HG03575 (cell line): Measurements from ENCODE around the gene TSPAN9.

Experiments
- ATAC-seq: cut with Tn5 transposase; IDR thresholded peaks from one replicate; pipeline ENCODE4 v1.9.1; 2021; ENCODE audit not compliant: unreplicated experiment, insufficient number of reproducible peaks, low FRiP score; ENCODE audit errors: extremely low read depth

Gene TSPAN9

DNA sequence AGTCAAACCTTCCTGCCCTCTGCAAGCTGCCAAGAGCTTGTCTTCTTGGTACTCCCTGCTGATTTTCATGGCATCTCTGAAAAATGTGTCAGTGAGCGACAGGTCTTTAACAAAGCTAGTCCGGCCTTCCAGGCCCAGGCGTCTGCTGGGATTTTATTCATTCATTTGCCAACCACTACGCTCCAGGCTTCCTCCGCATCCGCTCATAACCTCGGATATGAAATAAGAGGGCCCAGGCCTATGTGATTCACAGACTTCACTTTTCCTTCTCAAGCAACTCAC, 13.8 kb downstream of the TSPAN9 start:
- no peak for ATAC-seq

DNA sequence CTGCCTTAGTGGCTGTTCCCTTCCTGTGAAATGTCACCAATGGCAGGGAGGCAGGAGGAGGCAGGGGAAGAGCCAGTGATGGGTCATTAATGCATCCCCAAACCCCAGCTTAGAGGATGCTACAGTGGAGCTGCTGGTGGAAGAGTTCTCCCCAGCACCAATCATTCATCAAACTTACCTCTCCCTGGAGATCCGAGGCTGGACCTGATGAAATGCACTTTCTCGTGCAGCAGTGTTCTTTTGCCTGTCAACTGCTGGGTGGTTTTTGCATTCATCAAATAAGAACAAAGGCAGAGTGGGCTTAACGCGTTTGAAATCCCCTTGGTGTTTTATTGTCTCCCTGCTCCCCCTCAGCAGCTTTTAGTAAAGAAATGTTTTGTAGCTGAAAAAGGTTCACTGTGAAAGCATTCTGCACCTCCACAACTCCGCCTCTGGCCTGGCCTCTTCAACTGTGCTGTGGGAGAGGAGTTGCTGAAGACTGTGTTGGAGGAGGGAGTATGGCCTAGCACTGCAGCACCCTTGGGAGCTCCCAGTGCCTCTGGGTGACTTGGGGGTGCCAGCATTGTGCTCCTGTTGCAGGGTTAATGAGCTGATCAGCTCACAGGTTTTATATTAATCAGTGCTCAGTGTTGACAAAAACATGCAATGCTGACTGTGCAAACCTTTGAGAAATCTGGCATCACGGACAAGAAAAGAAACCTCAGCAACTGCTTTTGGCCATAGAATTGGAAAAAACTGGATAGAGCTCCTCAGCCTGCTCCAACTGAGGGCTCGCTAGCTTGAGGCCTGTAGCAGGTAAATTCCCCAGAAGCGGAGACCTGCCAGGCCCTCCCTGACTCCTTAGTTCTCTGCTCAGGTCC, 14.4 kb downstream of the TSPAN9 start:
- no peak for ATAC-seq

DNA sequence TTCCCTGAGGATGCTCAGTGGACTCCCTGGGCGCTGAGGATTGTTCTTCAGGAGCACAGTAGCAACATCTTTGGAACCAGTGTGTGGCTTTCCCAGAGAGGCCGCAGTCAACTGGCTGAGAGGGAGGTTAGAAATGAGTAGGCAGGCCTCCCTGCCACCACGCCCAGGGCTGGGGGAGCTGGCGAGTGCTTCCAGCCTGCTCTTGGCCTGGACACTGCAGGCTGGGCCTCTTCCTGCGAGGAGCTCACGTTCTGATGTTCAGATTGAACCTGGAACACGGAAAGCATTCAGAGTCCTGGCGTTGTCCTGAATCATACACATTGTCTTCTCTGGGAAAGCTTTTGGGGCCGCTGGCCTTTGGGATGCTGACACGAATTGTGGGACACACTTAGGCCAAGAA, 15.6 kb downstream of the TSPAN9 start:
- ATAC-seq = no peak

DNA sequence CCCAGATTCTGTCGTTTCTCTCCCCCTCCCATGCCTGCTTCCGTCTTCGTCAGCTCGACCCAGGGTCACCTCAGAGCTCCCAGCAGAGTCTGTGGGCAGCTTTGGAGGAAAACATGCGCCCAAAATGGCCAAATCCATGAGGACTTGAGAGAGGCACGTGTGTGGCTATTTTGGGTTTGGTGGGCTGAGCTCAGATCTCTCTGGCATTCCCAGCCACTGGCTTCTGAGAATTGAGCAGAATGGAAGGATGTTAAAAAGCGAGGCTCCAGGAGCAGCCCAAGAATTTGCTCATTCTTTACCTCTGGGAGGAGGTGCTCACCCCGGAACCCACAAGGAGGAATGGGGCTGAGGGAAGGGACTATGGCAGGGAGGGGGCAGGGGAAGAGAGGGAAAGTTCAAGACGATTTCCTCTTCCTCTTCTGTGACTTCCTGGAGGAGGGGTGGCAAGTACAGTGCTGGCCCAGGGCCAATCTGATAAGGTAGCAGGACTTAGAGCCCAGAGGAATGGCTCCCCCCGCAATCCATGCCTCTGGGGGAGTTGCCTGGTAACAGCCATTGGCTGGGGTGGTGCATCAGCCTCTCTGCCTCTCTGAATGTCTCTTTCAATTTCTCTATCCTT, 20.1 kb downstream of the TSPAN9 start:
- ATAC-seq = no peak

DNA sequence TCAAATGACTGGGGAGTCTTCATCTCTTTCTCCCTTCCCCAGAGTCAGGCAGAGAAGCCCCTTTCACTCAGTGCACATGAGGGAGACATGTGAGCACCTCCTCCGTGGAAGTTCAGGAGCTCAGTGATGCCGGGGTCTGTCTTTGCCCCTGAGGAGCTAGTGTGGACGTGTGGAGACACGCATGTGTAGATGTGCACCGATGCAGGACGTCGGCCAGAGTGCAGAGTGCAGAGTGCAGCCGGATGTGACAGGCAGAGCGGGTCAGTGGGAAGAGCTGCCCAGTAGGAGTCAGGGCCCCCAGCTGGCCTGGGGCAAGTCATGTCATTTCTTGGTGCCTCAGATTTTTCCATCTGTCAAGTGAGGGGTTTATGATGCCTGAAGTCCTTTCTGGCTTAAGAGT, 20.7 kb downstream of the TSPAN9 start:
- no peak for ATAC-seq

DNA sequence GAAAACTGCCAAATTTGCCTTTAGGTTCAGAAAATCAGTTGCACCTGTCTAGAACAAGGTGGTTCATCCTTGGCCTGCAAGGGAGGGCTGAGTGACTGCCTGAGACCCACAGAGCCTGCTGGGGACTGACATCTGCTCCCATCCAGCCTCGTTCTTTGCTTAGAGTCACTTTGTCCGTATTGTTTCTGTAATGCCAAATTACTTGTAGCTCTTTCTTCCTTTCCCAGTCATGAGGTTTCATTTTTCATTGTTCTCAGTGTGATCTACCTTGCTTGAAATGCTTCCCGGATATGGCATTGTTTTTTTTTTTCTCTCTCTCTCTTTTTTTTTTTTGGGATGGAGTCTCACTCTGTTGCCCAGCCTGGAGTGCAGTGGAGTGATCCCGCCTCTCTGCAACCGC, 21.3 kb downstream of the TSPAN9 start:
- ATAC-seq = no peak

DNA sequence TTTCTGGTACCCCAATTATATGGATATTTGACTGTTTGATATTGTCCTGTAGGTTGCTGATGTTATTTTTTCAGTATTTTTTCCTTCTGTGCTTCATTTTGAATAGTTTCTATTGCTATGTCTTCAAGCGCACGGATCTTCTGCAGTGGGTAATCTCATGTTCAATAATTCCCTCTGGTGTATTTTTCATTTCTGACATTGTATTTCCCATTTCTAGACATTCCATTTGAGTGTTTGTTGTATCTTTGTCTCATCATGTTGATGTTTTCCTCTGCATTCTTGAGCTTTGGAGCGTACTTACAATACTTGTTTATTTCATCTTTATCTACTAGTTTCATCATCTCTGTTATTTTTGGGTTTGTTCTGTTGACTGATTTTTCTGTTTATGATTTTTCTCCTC, 22.0 kb downstream of the TSPAN9 start:
- ATAC-seq = no peak

DNA sequence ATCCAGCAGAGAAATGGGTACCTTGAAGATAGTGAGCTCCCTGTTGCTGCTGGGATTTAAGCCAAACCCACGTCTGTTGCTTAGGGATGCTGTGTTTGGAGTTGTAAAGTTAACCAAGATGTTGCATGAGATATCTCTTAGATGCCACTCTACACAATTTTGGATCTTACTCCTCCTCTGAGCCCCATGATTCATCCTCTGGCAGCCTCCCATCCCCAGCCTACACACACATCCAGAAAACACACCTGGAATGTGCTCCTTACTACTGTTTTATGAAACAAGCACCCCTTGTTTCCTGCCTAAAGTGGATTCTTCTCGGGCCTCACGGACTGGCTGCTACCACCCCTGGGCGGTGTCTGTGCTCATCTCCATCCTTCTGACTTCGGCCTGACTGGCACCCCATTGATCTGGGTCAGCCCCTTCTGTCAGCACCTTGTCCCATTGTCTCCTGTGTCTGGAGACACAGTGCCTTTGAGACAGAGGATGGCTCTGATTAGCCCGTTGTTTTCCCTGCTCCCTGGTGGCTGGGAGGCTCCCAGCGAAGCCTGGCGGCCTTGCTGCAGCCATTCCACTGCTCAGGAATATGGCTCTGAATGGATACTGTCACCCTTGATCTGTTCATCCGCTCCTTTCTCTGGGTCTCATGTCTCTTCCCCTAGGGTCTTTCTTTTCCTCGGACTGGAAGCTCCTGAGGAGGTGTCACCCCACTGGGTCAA, 24.3 kb downstream of the TSPAN9 start:
- no peak for ATAC-seq

DNA sequence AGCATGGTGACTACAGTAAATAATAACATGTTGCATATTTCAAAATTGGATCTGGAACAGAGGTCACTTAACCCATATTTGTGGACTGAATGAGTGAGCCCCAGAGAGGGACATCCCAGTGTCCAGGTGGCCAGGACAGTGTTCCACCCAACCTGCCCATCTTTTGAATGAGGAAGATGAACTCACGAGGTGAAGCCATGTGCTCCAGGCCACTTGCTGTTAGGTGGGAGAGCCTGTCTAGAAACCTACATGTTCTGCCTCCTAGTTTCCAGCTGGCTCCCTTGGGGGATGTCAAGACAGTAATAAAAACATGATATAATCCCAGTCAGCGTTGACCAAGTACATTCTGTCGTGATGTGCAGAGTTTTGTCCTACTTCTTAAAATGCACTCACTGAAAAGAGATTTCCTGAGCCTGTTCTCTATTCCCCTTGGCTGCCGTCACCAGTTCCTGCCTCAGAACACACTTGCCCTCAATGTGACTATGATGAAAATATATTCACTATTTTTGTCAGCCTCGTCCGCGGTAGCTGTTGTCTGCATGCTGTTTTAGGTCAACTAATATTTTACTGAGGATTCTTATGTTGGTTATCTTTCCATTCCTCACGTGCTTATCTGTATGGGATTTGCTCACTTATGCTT, 25.7 kb downstream of the TSPAN9 start:
- no peak for ATAC-seq

DNA sequence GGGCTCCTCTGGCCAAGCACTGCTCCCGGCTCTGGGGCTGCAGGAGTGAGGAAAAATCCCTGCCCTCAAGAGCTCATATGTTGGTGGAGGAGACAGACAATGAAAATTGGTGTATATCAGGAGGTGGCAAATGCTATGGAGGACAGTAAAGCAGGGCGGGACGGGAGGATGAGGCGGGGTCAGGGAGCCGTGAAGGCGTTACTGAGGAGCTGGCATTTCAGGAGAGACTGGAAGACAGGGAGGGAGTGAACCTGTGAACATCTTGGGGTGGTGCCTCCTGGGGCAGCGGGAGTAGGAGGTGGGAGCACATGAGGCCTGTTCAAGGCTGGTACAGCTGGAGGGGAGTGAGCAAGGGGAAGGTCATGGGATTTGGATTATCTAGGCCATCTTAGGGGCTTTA, 26.6 kb downstream of the TSPAN9 start:
- no peak for ATAC-seq

DNA sequence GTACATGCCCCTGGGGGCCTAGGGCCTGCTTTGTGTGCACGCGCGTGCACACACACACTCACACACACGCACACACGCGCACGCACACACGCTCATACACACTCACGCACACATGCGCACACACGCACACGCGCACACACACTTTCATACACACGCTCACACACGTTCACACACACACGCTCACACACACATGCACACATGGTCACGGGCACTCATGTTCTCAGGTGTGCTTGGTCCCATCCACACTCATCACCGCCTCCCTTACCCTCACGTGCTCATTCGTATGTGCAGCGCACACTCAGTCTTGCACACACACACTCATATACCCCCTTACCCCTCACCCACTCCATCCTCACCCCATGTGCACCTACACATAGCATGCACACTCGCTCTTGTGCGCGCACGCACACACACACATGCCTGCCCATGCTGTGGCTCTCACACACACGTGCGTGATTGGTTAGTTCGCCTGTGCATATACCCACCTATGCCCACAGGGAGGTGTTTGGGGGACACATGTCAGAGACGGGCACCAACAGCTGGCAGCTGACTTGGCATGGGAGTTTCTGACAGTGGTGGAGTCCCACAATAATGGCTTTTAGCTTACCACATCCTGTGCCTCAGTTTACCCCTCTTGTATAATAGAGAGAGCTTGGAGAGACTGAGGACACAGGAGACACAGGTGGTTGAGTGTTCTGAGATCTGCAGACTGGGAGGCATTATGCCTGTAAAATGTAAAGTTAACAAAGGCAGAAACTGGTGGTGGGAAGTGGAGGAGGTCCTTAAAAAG, 28.7 kb downstream of the TSPAN9 start:
- no peak for ATAC-seq

DNA sequence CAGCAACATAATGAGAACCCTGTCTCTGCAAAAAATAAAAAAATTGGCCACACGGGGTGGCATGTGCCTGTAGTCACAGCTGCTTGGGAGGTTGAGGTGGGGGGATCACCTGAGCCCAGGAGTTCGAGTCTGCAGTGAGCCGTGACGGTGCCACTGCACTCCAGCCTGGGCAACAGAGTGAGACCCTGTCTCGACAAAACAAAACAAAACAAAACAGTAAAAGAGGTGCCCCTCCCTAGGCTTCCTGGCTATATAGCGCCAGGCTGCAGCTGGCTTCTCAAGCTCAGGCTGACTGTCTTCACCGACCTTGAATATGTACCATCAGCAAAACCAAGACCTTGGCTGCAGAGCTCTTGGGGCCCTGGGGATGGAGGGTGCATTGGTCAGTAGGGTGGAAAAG, 29.4 kb downstream of the TSPAN9 start:
- no peak for ATAC-seq

DNA sequence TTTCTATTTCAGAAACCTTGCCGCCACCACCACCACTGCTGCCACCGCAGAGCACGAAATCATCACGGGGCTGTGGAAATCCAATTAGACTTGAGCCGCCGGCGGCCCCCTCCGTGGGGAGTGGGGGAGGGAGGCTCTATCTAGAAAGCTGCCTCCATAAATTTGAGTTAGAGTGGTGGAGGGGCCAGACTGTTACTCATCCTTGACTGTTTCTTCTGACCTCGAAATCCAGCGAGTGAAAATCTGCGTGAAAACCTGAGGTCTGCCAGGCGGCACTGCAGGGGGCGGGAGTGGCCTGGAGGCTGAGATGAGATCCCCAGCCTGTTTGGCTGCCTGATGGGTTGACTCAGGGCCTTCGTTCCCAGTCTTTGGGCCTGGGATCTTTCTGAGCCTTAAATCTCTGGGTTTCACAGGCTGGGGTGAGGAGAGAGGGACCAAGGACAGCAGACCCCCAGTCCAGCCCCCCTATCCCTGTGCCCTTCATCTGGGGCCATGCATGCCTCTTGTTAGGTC, 29.9 kb downstream of the TSPAN9 start:
- no peak for ATAC-seq

DNA sequence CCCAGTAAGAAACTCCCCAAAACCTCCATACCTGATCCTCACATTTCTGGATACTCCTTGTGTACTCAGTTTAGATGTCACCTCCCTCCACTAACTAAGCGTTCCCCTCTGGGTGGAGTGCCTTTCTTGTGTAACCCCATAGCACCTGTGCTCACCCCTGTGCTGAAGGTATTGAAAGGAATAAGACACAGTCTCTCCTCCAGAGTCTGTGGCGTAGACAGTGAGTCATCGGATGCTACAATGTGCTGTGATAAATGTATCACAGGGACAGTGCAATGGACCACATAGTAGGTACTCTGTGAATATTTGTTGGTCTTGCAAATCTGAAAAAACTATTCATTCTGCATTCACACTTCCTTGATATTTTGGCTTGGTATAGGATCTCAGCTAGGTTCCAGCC, 30.8 kb downstream of the TSPAN9 start:
- no peak for ATAC-seq

DNA sequence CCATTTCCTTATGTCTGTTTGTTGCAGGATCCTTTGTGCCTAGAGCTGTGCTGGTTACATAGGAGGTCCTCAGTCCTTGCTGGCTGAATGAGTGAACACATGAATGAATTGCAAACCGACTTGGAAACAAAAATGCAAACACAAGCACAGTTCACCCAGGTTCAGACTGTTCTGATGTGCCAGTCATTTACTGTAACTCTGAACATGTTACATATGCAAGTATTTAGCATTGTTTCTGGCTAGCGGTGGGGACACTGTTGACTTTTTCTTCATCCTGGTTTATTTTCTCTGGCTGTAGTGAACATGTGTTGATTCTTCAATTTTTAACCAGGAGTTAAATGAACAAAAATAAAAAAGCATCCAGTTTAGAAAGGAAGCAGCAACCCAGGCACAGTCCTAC, 33.4 kb downstream of the TSPAN9 start:
- ATAC-seq = no peak

DNA sequence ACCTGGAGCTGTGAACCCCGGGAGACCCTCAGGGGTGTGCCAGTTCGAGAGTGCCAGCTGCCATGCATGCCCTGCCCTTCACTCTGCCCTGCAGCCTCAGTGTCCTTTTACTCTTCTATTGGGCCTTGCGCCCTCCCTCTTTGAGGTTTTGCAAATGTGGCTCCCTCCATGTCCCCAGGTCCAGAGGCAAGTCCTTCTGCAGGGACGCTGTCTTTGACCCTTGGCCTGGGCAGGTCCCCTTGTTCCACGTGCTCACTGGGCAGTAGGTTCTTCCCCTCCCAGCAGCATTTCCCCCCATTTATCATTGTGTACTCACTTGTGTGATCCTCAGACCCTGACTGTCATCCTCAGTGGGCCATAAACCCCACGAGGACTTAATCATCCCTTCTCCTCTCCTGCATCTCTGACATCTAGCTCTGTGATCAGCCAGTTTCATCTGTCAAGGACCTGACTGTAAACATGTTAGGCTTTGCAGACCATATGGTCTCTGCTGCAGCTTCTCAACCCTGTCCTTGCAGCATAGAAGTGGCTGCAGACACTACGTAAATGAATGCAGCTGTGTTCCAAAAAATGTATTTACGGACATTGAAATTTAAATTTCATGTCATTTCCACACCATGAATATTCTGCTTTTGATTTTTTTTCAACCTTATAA, 36.6 kb downstream of the TSPAN9 start:
- ATAC-seq = no peak

DNA sequence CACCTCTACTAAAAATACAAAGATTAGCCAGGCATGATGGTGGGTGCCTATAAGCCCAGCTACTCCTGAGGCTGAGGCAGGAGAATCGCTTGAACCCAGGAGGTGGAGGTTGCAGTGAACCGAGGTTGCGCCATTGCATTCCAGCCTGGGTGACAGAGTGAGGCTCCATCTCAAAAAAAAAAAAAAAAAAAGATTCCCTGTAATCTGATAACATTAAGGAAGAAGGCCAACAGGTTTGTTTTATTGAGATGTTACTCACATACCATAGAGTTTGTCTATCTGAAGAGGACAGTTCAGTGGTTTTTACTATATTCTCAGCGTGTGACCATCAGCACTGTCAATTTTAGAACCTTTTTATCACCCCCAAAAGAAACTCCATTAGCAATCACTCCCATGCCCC, 37.5 kb downstream of the TSPAN9 start:
- ATAC-seq = no peak

DNA sequence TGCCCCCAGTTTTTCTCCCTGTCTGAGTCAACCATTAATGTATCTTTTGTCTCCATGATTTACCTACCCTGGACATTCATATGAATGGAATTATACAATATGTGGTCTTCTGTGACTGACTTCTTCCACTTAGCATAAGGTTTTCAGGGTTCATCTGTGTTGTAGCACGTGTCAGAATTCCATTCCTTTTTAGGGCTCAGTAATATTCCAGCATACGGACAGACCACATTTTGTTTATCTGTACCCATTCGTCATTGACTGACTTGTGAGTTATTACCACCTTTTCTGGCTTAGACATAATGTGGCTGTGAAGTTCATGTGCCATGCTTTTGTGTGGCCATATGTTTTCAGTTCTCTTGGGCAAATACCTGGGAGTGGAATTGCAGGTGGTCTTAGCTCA, 37.9 kb downstream of the TSPAN9 start:
- ATAC-seq = no peak
